A673 (cell line): ENCODE results near the gene MAP2K5. TPM values are rescaled to one million over a fixed set of nuclear protein-coding genes. Genes with fewer than 3 reads are reported as not detected.

Source experiments
- BruUV-seq: library from RNA; stranded (reverse); fragments of 400-500 nt; replicated peaks from 2 replicates; lab custom pipeline; 2021; lab: Mats Ljungman, UMichigan
- CTCF ChIA-PET: fragments of 300-600 bp; sonication (Branson Sonifier 250); formaldehyde crosslinking; loops from one replicate; lab custom pipeline; 2022; ENCODE audit warnings: antibody characterized with exemption; lab: Charles Lee
- POLR2A ChIA-PET: fragments of 300-600 bp; sonication (Branson Sonifier 250); formaldehyde crosslinking; loops from one replicate; lab custom pipeline; 2022; ENCODE audit warnings: antibody characterized with exemption; ENCODE audit not compliant: low non-redundant PET; lab: Charles Lee
- DNase-seq: peaks from one replicate; pipeline ENCODE4 v3.0.0-alpha.2; 2015; ENCODE audit warnings: low spot score
- H3K27ac ChIP-seq: fragments of 200-600 bp; sonication (generic); 2 replicates; pipeline ENCODE4 v1.5.1; 2016; ENCODE audit warnings: mixed run types, low read depth, mild to moderate bottlenecking, mixed read lengths, antibody characterized with exemption, low read length; ENCODE audit not compliant: poor library complexity, severe bottlenecking
- H3K27me3 ChIP-seq: fragments of 200-600 bp; sonication (generic); replicated peaks from 2 replicates; pipeline ENCODE4 v1.6.1; 2017; ENCODE audit warnings: mixed run types, low read depth, mild to moderate bottlenecking, mixed read lengths, antibody characterized with exemption, low read length; ENCODE audit not compliant: insufficient read depth, poor library complexity
- H3K36me3 ChIP-seq: fragments of 200-600 bp; sonication (generic); 2 replicates; pipeline ENCODE4 v1.6.1; 2016; ENCODE audit warnings: mixed run types, mild to moderate bottlenecking, mixed read lengths, antibody characterized with exemption, low read length; ENCODE audit not compliant: insufficient read depth, poor library complexity, severe bottlenecking
- H3K4me1 ChIP-seq: fragments of 200-600 bp; sonication (generic); 2 replicates; pipeline ENCODE4 v1.6.1; 2017; ENCODE audit warnings: mixed run types, mild to moderate bottlenecking, mixed read lengths, antibody characterized with exemption, low read length; ENCODE audit not compliant: insufficient read depth, poor library complexity, severe bottlenecking
- H3K4me3 ChIP-seq: fragments of 200-600 bp; sonication (generic); 2 replicates; pipeline ENCODE4 v1.5.1; 2016; ENCODE audit warnings: low read depth, mixed run types, mild to moderate bottlenecking, mixed read lengths, low read length; ENCODE audit not compliant: poor library complexity, severe bottlenecking
- H3K9me3 ChIP-seq: fragments of 200-600 bp; sonication (generic); 2 replicates; pipeline ENCODE4 v1.6.1; 2016; ENCODE audit warnings: mixed run types, low read depth, mild to moderate bottlenecking, mixed read lengths, antibody characterized with exemption, low read length; ENCODE audit not compliant: poor library complexity, severe bottlenecking
- EZH2 ChIP-seq: fragments of 200-600 bp; sonication (generic); IDR thresholded peaks from 2 replicates; pipeline ENCODE4 v1.6.1; 2017; ENCODE audit warnings: borderline replicate concordance, low read depth, mild to moderate bottlenecking, mixed read lengths, antibody characterized with exemption, low read length; ENCODE audit not compliant: poor library complexity, severe bottlenecking
- intact Hi-C: fragments of 100-400 bp; cut with micrococcal nuclease; formaldehyde crosslinking; loops from one replicate; pipeline ENCODE4 v1.10.0; 2022; ENCODE audit not compliant: unreplicated experiment
- total RNA-seq: library from RNA; stranded (reverse); gene quantifications from 2 replicates; pipeline ENCODE4 v1.2.3, GENCODE V29; 2021
- TF ChIP-seq, protein P1 (sequence below): fragments of 300-800, 200-600 bp; sonication (generic); conservative IDR thresholded peaks from 2 replicates; pipeline ENCODE4 v1.5.1; 2017; ENCODE audit warnings: low read depth, mild to moderate bottlenecking, antibody characterized with exemption, low read length, moderate library complexity, mixed read lengths

The MAP2K5 gene
- total RNA-seq, 1 experiment from 2014 or later: 62.8 TPM

DNA sequence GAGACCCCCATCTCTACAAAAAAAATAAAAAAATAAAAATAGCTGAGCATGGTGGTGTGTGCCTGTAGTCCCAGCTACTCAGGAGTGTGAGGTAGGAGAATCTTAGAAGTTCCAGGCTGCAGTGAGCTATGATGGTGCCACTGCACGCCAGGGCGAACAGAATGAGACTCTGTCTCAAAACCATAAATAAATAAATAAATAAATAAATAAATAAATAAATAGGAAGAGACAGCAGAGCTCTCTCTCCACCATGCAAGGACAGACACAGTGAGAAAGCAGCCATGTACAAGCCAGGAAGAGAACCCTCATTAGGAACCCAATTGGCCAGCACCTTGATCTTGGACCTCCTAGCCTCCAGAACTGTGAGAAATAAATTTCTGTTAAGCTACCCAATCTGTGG, 26.9 kb upstream of the MAP2K5 start:
- Histone ChIP-seq H3K4me3 (no peak overlapping the region), H3K9me3 (no peaks in the 10 kb centered on the region), H3K36me3 (no peaks in the 10 kb centered on the region), H3K4me1 (no peaks in the 10 kb centered on the region), H3K27me3 (no peaks in the 10 kb centered on the region), H3K27ac (no peak overlapping the region)
- intact Hi-C loops: no loop called here
- BruUV-seq: no TSS peak
- no peak for DNase-seq
- ChIA-PET CTCF (no interaction called here), POLR2A (no interaction called here)
- TF ChIP-seq EZH2: no peak
- TF ChIP-seq, protein P1, sequence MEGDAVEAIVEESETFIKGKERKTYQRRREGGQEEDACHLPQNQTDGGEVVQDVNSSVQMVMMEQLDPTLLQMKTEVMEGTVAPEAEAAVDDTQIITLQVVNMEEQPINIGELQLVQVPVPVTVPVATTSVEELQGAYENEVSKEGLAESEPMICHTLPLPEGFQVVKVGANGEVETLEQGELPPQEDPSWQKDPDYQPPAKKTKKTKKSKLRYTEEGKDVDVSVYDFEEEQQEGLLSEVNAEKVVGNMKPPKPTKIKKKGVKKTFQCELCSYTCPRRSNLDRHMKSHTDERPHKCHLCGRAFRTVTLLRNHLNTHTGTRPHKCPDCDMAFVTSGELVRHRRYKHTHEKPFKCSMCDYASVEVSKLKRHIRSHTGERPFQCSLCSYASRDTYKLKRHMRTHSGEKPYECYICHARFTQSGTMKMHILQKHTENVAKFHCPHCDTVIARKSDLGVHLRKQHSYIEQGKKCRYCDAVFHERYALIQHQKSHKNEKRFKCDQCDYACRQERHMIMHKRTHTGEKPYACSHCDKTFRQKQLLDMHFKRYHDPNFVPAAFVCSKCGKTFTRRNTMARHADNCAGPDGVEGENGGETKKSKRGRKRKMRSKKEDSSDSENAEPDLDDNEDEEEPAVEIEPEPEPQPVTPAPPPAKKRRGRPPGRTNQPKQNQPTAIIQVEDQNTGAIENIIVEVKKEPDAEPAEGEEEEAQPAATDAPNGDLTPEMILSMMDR: no peak

DNA sequence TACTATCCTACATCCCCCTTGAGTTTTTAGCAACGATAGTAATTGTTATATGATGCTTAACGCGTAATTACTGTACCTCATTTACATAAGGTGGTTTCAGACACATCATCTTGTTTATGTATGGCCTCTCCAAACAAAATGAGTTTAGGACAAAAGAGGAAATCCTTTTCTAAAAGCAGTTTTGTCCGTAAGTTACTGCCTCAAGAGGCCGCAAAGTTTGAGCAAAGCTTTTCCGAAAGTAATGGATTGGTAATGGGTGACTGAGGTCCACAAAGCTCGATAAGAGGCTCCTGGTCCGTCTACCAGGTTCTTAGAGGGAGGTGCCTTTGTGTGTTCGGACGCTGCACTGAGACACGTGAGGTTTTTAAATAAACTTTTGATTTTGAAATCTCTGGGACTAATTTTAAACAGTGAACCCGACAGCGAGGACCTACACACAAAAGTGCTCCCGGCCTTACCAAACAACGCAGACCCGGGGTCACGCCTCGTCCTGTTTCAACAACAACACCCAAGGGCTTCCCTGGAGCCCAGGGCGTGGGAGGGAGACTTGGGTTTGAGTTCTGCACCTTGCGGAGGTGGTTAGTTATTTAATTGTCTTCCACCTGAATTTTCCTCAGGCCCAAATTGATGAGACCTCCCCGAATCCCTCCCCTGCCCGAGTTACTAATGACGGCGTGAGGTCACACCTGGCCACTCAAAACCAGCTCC, 22.0 kb upstream of the MAP2K5 start:
- intact Hi-C loops: no loop called here
- TF ChIP-seq, protein P1: no peak
- no peak for TF ChIP-seq EZH2
- CTCF ChIA-PET: no interaction called here
- no peak overlapping the region for H3K27ac ChIP-seq
- peaks cover 21% of the 10 kb centered on the region for H3K4me1 ChIP-seq
- no peaks in the 10 kb centered on the region for H3K27me3 ChIP-seq
- BruUV-seq: TSS peak; percentile 53
- no peak for DNase-seq
- H3K36me3 ChIP-seq: no peaks in the 10 kb centered on the region
- H3K9me3 ChIP-seq: no peaks in the 10 kb centered on the region
- POLR2A ChIA-PET: no interaction called here
- H3K4me3 ChIP-seq: peak overlapping the region; percentile 58

DNA sequence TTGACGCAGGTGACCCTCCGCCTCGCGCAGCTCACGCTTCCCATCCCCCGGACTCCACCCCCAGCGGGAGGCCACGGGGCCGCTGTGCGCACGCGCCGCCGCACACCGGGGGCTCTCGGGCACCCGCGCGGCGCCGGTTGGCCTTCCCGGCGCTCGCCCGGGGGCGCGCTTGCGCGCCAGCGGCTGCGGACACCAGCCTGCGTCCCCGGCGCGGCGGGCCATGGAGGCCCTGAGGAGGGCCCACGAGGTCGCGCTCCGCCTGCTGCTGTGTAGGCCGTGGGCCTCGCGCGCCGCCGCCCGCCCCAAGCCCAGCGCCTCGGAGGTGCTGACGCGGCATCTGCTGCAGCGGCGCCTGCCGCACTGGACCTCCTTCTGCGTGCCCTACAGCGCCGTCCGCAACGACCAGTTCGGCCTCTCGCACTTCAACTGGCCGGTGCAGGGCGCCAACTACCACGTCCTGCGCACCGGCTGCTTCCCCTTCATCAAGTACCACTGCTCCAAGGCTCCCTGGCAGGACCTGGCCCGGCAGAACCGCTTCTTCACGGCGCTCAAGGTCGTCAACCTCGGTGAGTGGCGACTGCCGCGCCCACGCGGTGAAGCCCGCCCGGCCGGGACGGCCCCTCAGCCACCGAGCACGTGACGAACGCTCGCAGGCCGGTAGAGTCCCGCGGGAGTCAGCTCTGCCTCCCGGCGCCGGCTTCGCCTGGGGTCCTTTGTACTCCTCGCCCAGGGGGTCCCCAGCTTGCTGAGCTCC, 21.3 kb upstream of the MAP2K5 start, which contains the start of gene C15orf61:
Gene C15orf61, plus strand, starts transcription at position 103 of the 754 bp plus-strand sequence. Its CDS starts 118 bp downstream, at position 221.
- no peaks in the 10 kb centered on the region for H3K9me3 ChIP-seq
- TF ChIP-seq, protein P1: no peak
- H3K27ac ChIP-seq: peak within 1 kb of the TSS; percentile 88
- ChIA-PET CTCF (no interaction called here), POLR2A (no interaction called here)
- BruUV-seq: no TSS peak
- H3K4me1 ChIP-seq: peaks cover 21% of the 10 kb centered on the region
- no peaks in the 10 kb centered on the region for H3K27me3 ChIP-seq
- intact Hi-C loops: no loop called here
- DNase-seq: peak; percentile 90
- H3K4me3 ChIP-seq: peak within 1 kb of the TSS; percentile 58
- no peaks in the 10 kb centered on the region for H3K36me3 ChIP-seq
